Activated B cell treated with CpG ODN at 0.5 μM for 24 hours (primary cell): ENCODE measurements around the gene PRKCZ. TPM values are rescaled to one million over a fixed set of nuclear protein-coding genes. Genes with fewer than 3 reads are reported as not detected.

Experiments
- ATAC-seq: fragments of 200-7000 bp; cut with Tn5 transposase; one replicate; pipeline ENCODE4 v1.10.0; 2021; ENCODE audit warnings: low read depth, mild to moderate bottlenecking, moderate library complexity
- CTCF ChIA-PET: fragments of 350-600 bp; sonication (Branson Sonifier 250); formaldehyde crosslinking; loops from one replicate; lab custom pipeline; 2021; ENCODE audit warnings: antibody characterized with exemption; lab: Charles Lee
- POLR2A ChIA-PET: fragments of 350-600 bp; sonication (Branson Sonifier 250); formaldehyde crosslinking; loops from one replicate; lab custom pipeline; 2021; ENCODE audit warnings: antibody characterized with exemption; lab: Charles Lee
- DNase-seq: peaks from one replicate; pipeline ENCODE4 v3.0.0; 2022
- H3K27ac Mint-ChIP-seq: one replicate; pipeline ENCODE4 v1.8.0; 2020; ENCODE audit warnings: mixed read lengths
- H3K27me3 Mint-ChIP-seq: one replicate; pipeline ENCODE4 v1.8.0; 2021; ENCODE audit warnings: mixed read lengths
- H3K36me3 Mint-ChIP-seq: one replicate; pipeline ENCODE4 v1.8.0; 2021; ENCODE audit warnings: low read depth, mixed read lengths
- H3K4me1 Mint-ChIP-seq: one replicate; pipeline ENCODE4 v1.8.0; 2021; ENCODE audit warnings: mixed read lengths
- H3K4me3 Mint-ChIP-seq: one replicate; pipeline ENCODE4 v1.8.0; 2020; ENCODE audit warnings: mild to moderate bottlenecking, mixed read lengths
- H3K9me3 Mint-ChIP-seq: one replicate; pipeline ENCODE4 v1.8.0; 2020; ENCODE audit warnings: mixed read lengths
- intact Hi-C: fragments of 100-400 bp; cut with micrococcal nuclease; formaldehyde crosslinking; loops from one replicate; pipeline ENCODE4 v1.15.1; 2024
- total RNA-seq: library from RNA; stranded (reverse); gene quantifications from 2 replicates; pipeline ENCODE4 v1.2.3, GENCODE V29; 2022
- TF ChIP-seq, protein P1 (sequence below): fragments of 200-600 bp; IDR thresholded peaks from one replicate; pipeline ENCODE4 v1.8.0; 2022; ENCODE audit warnings: antibody characterized with exemption, mild to moderate bottlenecking

Gene PRKCZ
- total RNA-seq, 1 donor from 2014 or later = 28.5 TPM

DNA sequence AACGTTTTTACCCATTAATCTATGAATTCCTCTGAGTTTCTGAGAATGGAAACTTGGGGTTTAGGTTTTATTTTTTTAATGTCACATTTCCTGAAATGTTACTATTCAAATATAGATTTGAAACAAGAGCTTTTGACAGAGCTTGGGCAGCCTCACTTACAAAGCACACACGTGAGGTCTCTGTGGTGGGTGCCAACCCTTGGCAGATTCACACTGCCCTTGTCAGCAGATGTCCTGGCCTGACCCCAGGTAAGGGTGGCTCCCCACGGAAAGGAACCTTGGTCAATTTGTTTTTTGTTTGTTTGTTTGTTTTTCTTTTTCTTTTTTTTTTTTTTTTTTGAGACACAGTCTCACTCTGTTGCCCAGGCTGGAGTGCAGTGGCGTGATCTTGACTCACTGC, 90.8 kb downstream of the PRKCZ start:
- Mint-ChIP-seq H3K27ac (no peak overlapping the region), H3K4me3 (no peak overlapping the region), H3K36me3 (peaks cover 9% of the 10 kb centered on the region), H3K27me3 (no peaks in the 10 kb centered on the region), H3K9me3 (no peaks in the 10 kb centered on the region), H3K4me1 (peaks cover 4% of the 10 kb centered on the region)
- ChIA-PET CTCF (interaction anchor here (1.4 to 2.7 kb wide), 4 partner anchors 8 to 51 kb away, joined by 3 to 28 read pairs (median 10); no protein-coding TSS in a partner anchor), POLR2A (no interaction called here)
- TF ChIP-seq, protein P1, sequence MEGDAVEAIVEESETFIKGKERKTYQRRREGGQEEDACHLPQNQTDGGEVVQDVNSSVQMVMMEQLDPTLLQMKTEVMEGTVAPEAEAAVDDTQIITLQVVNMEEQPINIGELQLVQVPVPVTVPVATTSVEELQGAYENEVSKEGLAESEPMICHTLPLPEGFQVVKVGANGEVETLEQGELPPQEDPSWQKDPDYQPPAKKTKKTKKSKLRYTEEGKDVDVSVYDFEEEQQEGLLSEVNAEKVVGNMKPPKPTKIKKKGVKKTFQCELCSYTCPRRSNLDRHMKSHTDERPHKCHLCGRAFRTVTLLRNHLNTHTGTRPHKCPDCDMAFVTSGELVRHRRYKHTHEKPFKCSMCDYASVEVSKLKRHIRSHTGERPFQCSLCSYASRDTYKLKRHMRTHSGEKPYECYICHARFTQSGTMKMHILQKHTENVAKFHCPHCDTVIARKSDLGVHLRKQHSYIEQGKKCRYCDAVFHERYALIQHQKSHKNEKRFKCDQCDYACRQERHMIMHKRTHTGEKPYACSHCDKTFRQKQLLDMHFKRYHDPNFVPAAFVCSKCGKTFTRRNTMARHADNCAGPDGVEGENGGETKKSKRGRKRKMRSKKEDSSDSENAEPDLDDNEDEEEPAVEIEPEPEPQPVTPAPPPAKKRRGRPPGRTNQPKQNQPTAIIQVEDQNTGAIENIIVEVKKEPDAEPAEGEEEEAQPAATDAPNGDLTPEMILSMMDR = no peak
- intact Hi-C loops = loop anchor here (2.0 kb wide), 1 partner anchor 196 kb away; no protein-coding TSS in a partner anchor
- ATAC-seq (no peak), DNase-seq (no peak)

DNA sequence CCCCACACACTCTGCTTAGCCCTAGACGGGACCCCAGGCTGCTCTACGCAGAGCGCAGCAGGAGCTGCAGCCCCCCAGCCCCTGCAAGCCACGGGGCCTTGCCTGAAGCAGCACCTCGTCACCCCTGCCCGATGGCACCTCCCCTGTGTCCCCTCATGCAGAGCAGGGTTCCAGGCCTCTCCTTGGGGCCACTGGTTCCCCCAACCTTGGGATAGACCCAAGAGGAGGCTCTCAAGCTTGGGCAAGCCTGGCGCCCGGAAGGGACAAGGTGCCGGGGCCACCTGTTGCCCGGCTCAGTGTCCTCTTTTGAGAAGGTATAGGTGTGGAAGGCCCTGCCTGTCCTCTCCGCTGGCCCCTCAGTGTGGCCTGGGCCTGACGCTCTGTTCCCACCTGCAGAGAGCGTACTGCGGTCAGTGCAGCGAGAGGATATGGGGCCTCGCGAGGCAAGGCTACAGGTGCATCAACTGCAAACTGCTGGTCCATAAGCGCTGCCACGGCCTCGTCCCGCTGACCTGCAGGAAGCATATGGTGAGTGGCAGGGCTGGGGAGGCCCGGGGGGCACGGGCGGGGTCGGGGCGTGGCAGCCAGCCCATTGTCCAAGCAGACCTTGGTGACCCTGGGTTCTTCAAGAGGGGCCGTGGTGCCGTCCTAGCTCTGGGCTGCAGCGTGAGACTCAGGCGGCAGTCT, 93.7 kb downstream of the PRKCZ start:
- Mint-ChIP-seq H3K4me3 (no peak overlapping the region), H3K27ac (no peak overlapping the region), H3K27me3 (no peaks in the 10 kb centered on the region), H3K9me3 (no peaks in the 10 kb centered on the region), H3K36me3 (peaks cover 4% of the 10 kb centered on the region), H3K4me1 (peaks cover 4% of the 10 kb centered on the region)
- intact Hi-C loops = no loop called here
- ChIA-PET CTCF (no interaction called here), POLR2A (no interaction called here)
- ATAC-seq = no peak
- no peak for DNase-seq
- TF ChIP-seq, protein P1 = no peak

DNA sequence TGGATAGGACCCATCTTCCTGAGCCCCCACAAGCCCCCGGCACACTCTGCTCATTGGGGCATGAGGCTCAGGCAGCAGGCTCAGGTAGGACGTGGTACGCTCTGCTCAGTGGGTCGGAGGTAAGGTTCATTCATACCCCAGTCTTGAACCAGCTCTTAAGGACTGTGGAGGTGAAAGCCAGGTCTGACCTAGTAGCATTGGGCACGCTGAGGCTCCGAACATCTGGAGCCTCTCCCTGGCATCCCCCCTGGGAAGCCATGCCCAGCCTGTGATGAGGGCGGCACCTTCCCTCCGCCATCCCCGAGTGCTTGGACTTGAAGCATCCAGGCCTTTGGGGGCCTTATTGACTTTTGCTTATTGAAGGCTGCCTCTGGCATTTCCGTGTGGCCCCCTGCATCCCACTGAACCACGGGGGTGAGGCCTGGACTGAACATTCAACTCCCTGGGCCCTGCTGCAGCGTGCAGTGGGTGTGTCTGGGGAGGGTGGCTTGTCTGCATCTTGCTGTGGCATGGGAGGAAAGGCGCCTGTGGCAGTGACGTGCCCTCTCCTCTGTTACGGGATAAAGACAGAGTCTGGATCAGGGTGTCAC, 94.4 kb downstream of the PRKCZ start:
- Mint-ChIP-seq H3K36me3 (peaks cover 8% of the 10 kb centered on the region), H3K4me3 (no peak overlapping the region), H3K9me3 (no peaks in the 10 kb centered on the region), H3K27me3 (no peaks in the 10 kb centered on the region), H3K4me1 (peaks cover 3% of the 10 kb centered on the region), H3K27ac (no peak overlapping the region)
- TF ChIP-seq, protein P1 = no peak
- no peak for DNase-seq
- POLR2A ChIA-PET = no interaction called here
- CTCF ChIA-PET = no interaction called here
- no peak for ATAC-seq
- intact Hi-C loops = no loop called here

GRCh38 chr1:2145946-2146835, 96.0 kb downstream of the PRKCZ start:
- CTCF ChIA-PET = no interaction called here

More at GRCh38 chr1:2145946-2146835, 96.0 kb downstream of the PRKCZ start:
- TF ChIP-seq, protein P1 = no peak
- intact Hi-C loops = no loop called here
- Mint-ChIP-seq H3K4me1 (no peaks in the 10 kb centered on the region), H3K27ac (no peak overlapping the region), H3K36me3 (peaks cover 15% of the 10 kb centered on the region), H3K27me3 (no peaks in the 10 kb centered on the region), H3K9me3 (no peaks in the 10 kb centered on the region), H3K4me3 (no peak overlapping the region)
- POLR2A ChIA-PET = no interaction called here
- DNase-seq (no peak), ATAC-seq (no peak)
